Thyroid gland (tissue), 4 donors: ENCODE measurements around the gene ARHGAP24. TPM values are rescaled to one million over a fixed set of nuclear protein-coding genes. Genes with fewer than 3 reads are reported as not detected.

Experiments used
- DNase-seq, 2 donors: peaks; one replicate each; pipeline ENCODE4 v3.0.0-alpha.2; 2019
- H3K27ac ChIP-seq, 3 donors: fragments of 200-600 bp; sonication (generic); 1 replicate in 2 of 3; 2 replicates in 1 of 3; pipeline ENCODE4 v1.5.1; 2016 to 2019; ENCODE audit warnings: mild to moderate bottlenecking in 1 of 3, moderate library complexity in 1 of 3
- H3K27me3 ChIP-seq: fragments of 200-600 bp; sonication (generic); one replicate; pipeline ENCODE4 v1.5.1; 2019
- H3K36me3 ChIP-seq, 2 donors: fragments of 200-600 bp; sonication (generic); one replicate each; pipeline ENCODE4 v1.5.1; 2016 to 2019
- H3K4me1 ChIP-seq, 2 donors: fragments of 200-600 bp; sonication (generic); one replicate each; pipeline ENCODE4 v1.5.1; 2017 to 2019
- H3K4me3 ChIP-seq, 3 donors: fragments of 200-600 bp; sonication (generic); replicated peaks in 1 of 3; 1 replicate in 2 of 3; 2 replicates in 1 of 3; pipeline ENCODE4 v1.5.1; 2016; ENCODE audit warnings: mild to moderate bottlenecking in 1 of 3
- H3K9me3 ChIP-seq: fragments of 200-600 bp; sonication (generic); one replicate; pipeline ENCODE4 v1.5.1; 2017
- POLR2A ChIP-seq, 2 donors: fragments of 450-650 bp; IDR thresholded peaks; one replicate each; pipeline ENCODE4 v1.6.1; 2017; ENCODE audit warnings: antibody characterized with exemption in 2 of 2, mild to moderate bottlenecking in 2 of 2, moderate library complexity in 1 of 2
- WGBS, 2 donors: methylation state at CpG; one replicate each; pipeline ENCODE4 v1.1.5; 2017; 5-methylcytosine and 5-hydroxymethylcytosine counted together
- intact Hi-C: fragments of 100-400 bp; cut with DNase I; formaldehyde crosslinking; loops from one replicate; pipeline ENCODE4 v1.15.1; 2023
- total RNA-seq, 4 donors: library from RNA; depleted of rRNA; stranded (reverse); fragments of >200 nt; gene quantifications; one replicate each; pipeline ENCODE4 v1.2.3, GENCODE V29; 2016
- TF ChIP-seq, protein P1 (sequence below), 6 experiments: fragments of 200-600 bp in 3 of 6; fragments of 450-650 bp in 3 of 6; sonication (generic) in 3 of 6; IDR thresholded peaks; one replicate each; pipeline ENCODE4 v1.5.1; 2016 to 2019; ENCODE audit warnings: antibody characterized with exemption in 6 of 6, mild to moderate bottlenecking in 2 of 6, inconsistent platforms in 1 of 6, moderate library complexity in 1 of 6

ARHGAP24 gene
- total RNA-seq, 4 donors from 2014 or later: 20.8 to 70.3 (median 52.4) TPM

DNA sequence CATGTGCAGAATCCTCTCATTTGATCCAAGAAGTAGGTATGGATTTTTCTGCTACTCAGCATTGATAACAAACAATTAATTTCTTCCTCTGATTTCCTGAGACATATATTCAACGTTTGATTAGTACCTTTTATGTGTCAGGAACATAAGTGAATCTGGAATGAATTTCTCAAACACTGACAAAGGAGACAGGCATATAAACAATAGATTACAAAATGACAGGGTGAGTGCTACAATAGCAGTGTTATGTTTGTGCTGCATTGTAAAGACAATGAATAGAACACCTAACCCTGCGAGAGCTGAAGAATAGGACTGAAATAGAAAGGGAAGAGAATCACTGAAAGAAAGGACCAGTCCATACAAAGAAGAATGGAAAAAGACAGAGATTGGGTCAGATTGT, 52.9 kb downstream of the ARHGAP24 start:
- H3K4me3 ChIP-seq: no peak overlapping the region
- H3K36me3 ChIP-seq: no peaks in the 10 kb centered on the region
- DNase-seq: no peak
- H3K4me1 ChIP-seq: no peaks in the 10 kb centered on the region
- no peaks in the 10 kb centered on the region for H3K9me3 ChIP-seq
- no peak for TF ChIP-seq POLR2A (IDR thresholded peaks at IDR 0.05)
- TF ChIP-seq, protein P1, sequence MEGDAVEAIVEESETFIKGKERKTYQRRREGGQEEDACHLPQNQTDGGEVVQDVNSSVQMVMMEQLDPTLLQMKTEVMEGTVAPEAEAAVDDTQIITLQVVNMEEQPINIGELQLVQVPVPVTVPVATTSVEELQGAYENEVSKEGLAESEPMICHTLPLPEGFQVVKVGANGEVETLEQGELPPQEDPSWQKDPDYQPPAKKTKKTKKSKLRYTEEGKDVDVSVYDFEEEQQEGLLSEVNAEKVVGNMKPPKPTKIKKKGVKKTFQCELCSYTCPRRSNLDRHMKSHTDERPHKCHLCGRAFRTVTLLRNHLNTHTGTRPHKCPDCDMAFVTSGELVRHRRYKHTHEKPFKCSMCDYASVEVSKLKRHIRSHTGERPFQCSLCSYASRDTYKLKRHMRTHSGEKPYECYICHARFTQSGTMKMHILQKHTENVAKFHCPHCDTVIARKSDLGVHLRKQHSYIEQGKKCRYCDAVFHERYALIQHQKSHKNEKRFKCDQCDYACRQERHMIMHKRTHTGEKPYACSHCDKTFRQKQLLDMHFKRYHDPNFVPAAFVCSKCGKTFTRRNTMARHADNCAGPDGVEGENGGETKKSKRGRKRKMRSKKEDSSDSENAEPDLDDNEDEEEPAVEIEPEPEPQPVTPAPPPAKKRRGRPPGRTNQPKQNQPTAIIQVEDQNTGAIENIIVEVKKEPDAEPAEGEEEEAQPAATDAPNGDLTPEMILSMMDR (IDR thresholded peaks at IDR 0.05): no peak
- WGBS, 2 donors: 55% methylated on average over 2 of the region's 2 CpGs
- intact Hi-C loops: no loop called here
- no peaks in the 10 kb centered on the region for H3K27me3 ChIP-seq
- H3K27ac ChIP-seq: no peak overlapping the region

DNA sequence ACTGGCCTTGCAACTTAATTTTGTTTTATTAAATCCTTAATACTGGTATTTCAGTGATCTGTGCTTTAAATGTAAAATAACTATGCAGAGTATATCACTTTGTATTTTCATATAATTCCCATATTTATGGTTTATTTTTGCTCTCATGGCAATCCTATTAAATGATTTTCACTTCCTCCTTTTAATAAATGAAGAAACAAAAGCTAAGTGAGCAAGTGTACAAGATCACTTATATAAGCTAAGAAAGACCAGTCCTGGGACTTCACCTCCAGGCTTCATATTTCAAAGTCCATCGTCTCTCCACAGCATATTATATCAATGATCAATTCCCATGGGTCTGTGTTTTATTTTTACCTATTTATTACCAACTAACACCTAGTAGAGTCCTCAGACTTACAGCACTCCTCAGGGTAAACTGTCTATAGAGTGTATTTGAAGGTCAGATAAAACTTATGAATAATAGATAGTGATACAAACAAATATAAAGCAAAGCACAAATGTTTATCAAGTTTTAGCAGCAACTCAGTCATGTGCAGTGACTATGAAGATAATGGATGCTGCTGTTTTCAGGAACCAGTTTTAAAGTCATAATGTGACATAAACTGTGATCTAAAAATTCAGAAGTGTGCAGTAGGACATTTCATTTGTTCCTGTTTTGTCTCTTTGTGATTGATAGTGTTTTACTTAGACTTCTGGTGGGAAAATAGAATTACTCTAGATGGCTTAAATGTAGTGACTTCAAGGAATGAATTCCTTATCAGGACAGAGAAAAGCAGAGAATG, 56.8 kb downstream of the ARHGAP24 start:
- WGBS, 2 donors: 80 to 95% methylated on average over 1 of the region's 1 CpG
- H3K9me3 ChIP-seq: no peaks in the 10 kb centered on the region
- no peaks in the 10 kb centered on the region for H3K36me3 ChIP-seq
- H3K27me3 ChIP-seq: no peaks in the 10 kb centered on the region
- intact Hi-C loops: no loop called here
- no peak overlapping the region for H3K27ac ChIP-seq
- no peak overlapping the region for H3K4me3 ChIP-seq
- TF ChIP-seq, protein P1 (IDR thresholded peaks at IDR 0.05): no peak
- TF ChIP-seq POLR2A (IDR thresholded peaks at IDR 0.05): no peak
- DNase-seq: no peak
- no peaks in the 10 kb centered on the region for H3K4me1 ChIP-seq

DNA sequence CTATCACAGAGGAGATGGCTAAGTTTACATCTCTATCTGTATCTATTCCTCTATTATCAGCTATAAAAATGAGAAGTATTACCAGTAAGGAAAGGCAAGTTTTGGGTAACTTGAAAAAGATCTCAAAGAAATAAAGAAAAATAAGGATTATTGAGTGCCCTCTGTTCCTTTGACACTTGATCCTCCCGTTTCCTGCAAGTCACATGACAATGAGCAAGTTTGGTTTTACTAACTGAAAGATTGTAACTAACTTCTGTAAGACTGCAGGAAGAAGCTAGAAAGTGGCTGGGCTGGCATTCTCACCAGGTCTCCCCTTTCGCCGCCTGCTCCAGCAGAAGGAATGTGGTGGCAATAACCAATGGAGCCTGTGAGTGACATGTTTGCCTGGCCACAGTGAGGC, 59.2 kb downstream of the ARHGAP24 start:
- intact Hi-C loops: no loop called here
- Histone ChIP-seq H3K4me3 (no peak overlapping the region), H3K4me1 (no peaks in the 10 kb centered on the region), H3K36me3 (no peaks in the 10 kb centered on the region), H3K9me3 (no peaks in the 10 kb centered on the region), H3K27ac (no peak overlapping the region), H3K27me3 (no peaks in the 10 kb centered on the region)
- no peak for DNase-seq
- 94 to 97% methylated on average over 3 of the region's 3 CpGs for WGBS, 2 donors
- no peak for TF ChIP-seq POLR2A (IDR thresholded peaks at IDR 0.05)
- TF ChIP-seq, protein P1 (IDR thresholded peaks at IDR 0.05): no peak

DNA sequence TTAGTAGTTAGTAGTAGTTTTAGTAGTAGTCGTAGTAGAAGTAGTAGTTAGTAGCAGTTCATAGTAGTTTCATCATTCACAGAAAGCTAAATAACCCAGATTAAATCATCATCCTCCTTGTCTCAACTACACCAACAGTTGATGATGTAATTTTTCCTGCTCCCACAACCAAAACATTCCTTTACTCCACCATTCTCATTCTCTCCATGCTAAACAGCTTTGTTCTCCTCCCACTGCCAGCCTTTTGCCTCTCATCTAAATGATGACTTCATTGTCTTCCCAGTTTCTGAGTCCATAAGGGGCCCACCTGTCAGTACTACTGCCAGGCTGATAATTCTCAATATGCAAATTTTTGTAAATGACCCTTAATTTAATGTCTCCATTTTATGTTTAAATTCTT, 68.9 kb downstream of the ARHGAP24 start:
- DNase-seq: no peak
- Histone ChIP-seq H3K36me3 (no peaks in the 10 kb centered on the region), H3K9me3 (no peaks in the 10 kb centered on the region), H3K27ac (no peak overlapping the region), H3K4me1 (no peaks in the 10 kb centered on the region), H3K4me3 (no peak overlapping the region), H3K27me3 (no peaks in the 10 kb centered on the region)
- TF ChIP-seq, protein P1 (IDR thresholded peaks at IDR 0.05): no peak
- TF ChIP-seq POLR2A (IDR thresholded peaks at IDR 0.05): no peak
- intact Hi-C loops: no loop called here
- WGBS, 2 donors: 89 to 90% methylated on average over 1 of the region's 1 CpG

DNA sequence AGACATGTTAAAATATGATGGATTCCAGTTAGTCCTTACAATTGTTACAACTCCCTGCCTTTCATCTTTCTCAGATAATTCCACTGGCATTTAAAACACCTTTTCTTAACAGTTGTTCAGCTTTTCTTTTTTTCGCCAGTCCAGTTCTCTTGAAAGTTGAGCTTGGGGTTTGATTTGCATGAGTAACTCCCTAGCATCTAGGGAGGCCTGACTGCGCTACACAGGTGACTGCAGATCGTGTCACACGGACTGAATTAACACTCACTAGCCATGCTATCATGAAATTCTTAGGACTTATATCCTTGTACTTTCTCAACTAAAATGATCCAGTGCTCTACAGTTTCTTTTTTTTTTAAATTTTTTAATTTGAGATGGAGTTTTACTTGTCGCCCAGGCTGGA, 69.8 kb downstream of the ARHGAP24 start:
- 47 to 63% methylated on average over 5 of the region's 5 CpGs for WGBS, 2 donors
- Histone ChIP-seq H3K9me3 (no peaks in the 10 kb centered on the region), H3K4me3 (no peak overlapping the region), H3K27me3 (no peaks in the 10 kb centered on the region), H3K36me3 (no peaks in the 10 kb centered on the region), H3K27ac (no peak overlapping the region), H3K4me1 (no peaks in the 10 kb centered on the region)
- no peak for TF ChIP-seq POLR2A (IDR thresholded peaks at IDR 0.05)
- TF ChIP-seq, protein P1 (IDR thresholded peaks at IDR 0.05): no peak
- DNase-seq: peak in 1 of 2 donors; percentile 14
- intact Hi-C loops: no loop called here
